IMR-90 (cell line): ENCODE data around the gene RPS4Y2. TPM values are rescaled to one million over a fixed set of nuclear protein-coding genes. Genes with fewer than 3 reads are reported as not detected.

Source experiments
- ATAC-seq: fragments of 200-7000 bp; cut with Tn5 transposase; 2 replicates; pipeline ENCODE4 v1.9.1; 2020; ENCODE audit warnings: low read depth, mild to moderate bottlenecking, moderate library complexity
- BruUV-seq: library from RNA; stranded (reverse); fragments of 400-500 nt; replicated peaks from 2 replicates; lab custom pipeline; 2021; lab: Mats Ljungman, UMichigan
- CTCF ChIA-PET: fragments of 300-600 bp; formaldehyde crosslinking; extraction: SDS; loops from one replicate; lab custom pipeline; 2021; ENCODE audit warnings: antibody characterized with exemption; lab: Yijun Ruan, JAX
- POLR2A ChIA-PET: fragments of 300-600 bp; sonication (Branson Sonifier 250); formaldehyde crosslinking; loops from one replicate; lab custom pipeline; 2022; ENCODE audit warnings: antibody characterized with exemption; ENCODE audit not compliant: unreplicated experiment; lab: Charles Lee
- DNase-seq: peaks from one replicate; pipeline ENCODE4 v3.0.0; 2013
- H2AFZ ChIP-seq: replicated peaks from 2 replicates; pipeline ENCODE3; 2013; ENCODE audit warnings: low read length, mild to moderate bottlenecking; ENCODE audit not compliant: poor library complexity
- H2AK5ac ChIP-seq: 2 replicates; pipeline ENCODE4 v1.6.1; 2013; ENCODE audit warnings: low read depth, low read length, inconsistent platforms
- H2AK9ac ChIP-seq: replicated peaks from 2 replicates; pipeline ENCODE3; 2013; ENCODE audit warnings: mild to moderate bottlenecking, low read depth, low read length, moderate library complexity; ENCODE audit not compliant: poor library complexity
- H2BK120ac ChIP-seq: 2 replicates; pipeline ENCODE4 v1.6.1; 2013; ENCODE audit warnings: low read depth, low read length, inconsistent platforms
- H2BK15ac ChIP-seq: 3 replicates; pipeline ENCODE4 v1.6.1; 2013; ENCODE audit warnings: low read depth, low read length, inconsistent platforms
- H2BK20ac ChIP-seq: 2 replicates; pipeline ENCODE4 v1.6.1; 2013; ENCODE audit warnings: low read depth, mild to moderate bottlenecking, inconsistent platforms, low read length, moderate library complexity
- H2BK5ac ChIP-seq: 2 replicates; pipeline ENCODE4 v1.6.1; 2013; ENCODE audit warnings: mild to moderate bottlenecking, low read depth, low read length, inconsistent platforms; ENCODE audit not compliant: poor library complexity, severe bottlenecking
- H3K14ac ChIP-seq: replicated peaks from 2 replicates; pipeline ENCODE4 v1.6.1; 2013; ENCODE audit warnings: low read depth, low read length, inconsistent platforms
- H3K18ac ChIP-seq: 2 replicates; pipeline ENCODE4 v1.6.1; 2013; ENCODE audit warnings: low read depth, low read length, control low read depth
- H3K23ac ChIP-seq: 2 replicates; pipeline ENCODE4 v1.6.1; 2013; ENCODE audit warnings: low read depth, low read length, inconsistent platforms
- H3K27ac ChIP-seq: 2 replicates; pipeline ENCODE4 v1.5.1; 2013; ENCODE audit warnings: mild to moderate bottlenecking, control low read depth, low read length; ENCODE audit not compliant: insufficient read depth
- H3K27me3 ChIP-seq: 2 replicates; pipeline ENCODE4 v1.6.1; 2013; ENCODE audit warnings: low read length; ENCODE audit not compliant: control insufficient read depth, insufficient read depth
- H3K36me3 ChIP-seq: 2 replicates; pipeline ENCODE4 v1.6.1; 2013; ENCODE audit warnings: low read length, mixed read lengths; ENCODE audit not compliant: control insufficient read depth, insufficient read depth
- H3K4ac ChIP-seq: 2 replicates; pipeline ENCODE4 v1.6.1; 2013; ENCODE audit warnings: low read depth, low read length, inconsistent platforms
- H3K4me1 ChIP-seq: 2 replicates; pipeline ENCODE4 v1.6.1; 2013; ENCODE audit warnings: low read length, mixed read lengths; ENCODE audit not compliant: control insufficient read depth, insufficient read depth
- H3K4me2 ChIP-seq: 2 replicates; pipeline ENCODE4 v1.6.1; 2013; ENCODE audit warnings: low read depth, mild to moderate bottlenecking, control low read depth, low read length, moderate library complexity
- H3K4me3 ChIP-seq: 2 replicates; pipeline ENCODE4 v1.5.1; 2013; ENCODE audit warnings: low read depth, mild to moderate bottlenecking, control low read depth, low read length, moderate library complexity; ENCODE audit not compliant: insufficient read depth
- H3K56ac ChIP-seq: 2 replicates; pipeline ENCODE4 v1.6.1; 2013; ENCODE audit warnings: low read length, inconsistent platforms; ENCODE audit not compliant: insufficient read depth; ENCODE audit errors: extremely low read depth
- H3K79me1 ChIP-seq, 2 experiments: 2 replicates each; pipeline ENCODE4 v1.6.1; 2013; ENCODE audit warnings: low read length in 2 of 2, inconsistent platforms in 1 of 2, low read depth in 1 of 2
- H3K9ac ChIP-seq: 2 replicates; pipeline ENCODE4 v1.6.1; 2013; ENCODE audit warnings: low read depth, low read length, control low read depth
- H3K9me1 ChIP-seq: 2 replicates; pipeline ENCODE4 v1.6.1; 2013; ENCODE audit warnings: low read length, inconsistent platforms; ENCODE audit not compliant: insufficient read depth
- H3K9me3 ChIP-seq: 2 replicates; pipeline ENCODE4 v1.6.1; 2013; ENCODE audit warnings: low read length; ENCODE audit not compliant: control insufficient read depth, insufficient read depth
- H4K20me1 ChIP-seq: 2 replicates; pipeline ENCODE4 v1.6.1; 2013; ENCODE audit warnings: low read length, inconsistent platforms; ENCODE audit not compliant: insufficient read depth
- H4K5ac ChIP-seq: 2 replicates; pipeline ENCODE4 v1.6.1; 2013; ENCODE audit warnings: mild to moderate bottlenecking, low read depth, low read length, control low read depth
- H4K8ac ChIP-seq, 2 experiments: 2 replicates each; pipeline ENCODE4 v1.6.1; 2013; ENCODE audit warnings: low read depth in 2 of 2, low read length in 2 of 2, control low read depth in 1 of 2, inconsistent platforms in 1 of 2
- H4K91ac ChIP-seq: 2 replicates; pipeline ENCODE4 v1.6.1; 2013; ENCODE audit warnings: low read depth, low read length, inconsistent platforms; ENCODE audit not compliant: insufficient read depth
- CTCF ChIP-seq: conservative IDR thresholded peaks from 2 replicates; pipeline ENCODE4 v1.5.1; 2012; ENCODE audit warnings: mild to moderate bottlenecking, low read depth, low read length, improper control_type of control experiment
- NFE2L2 ChIP-seq: fragments of 150-350 bp; IDR thresholded peaks from 2 replicates; pipeline ENCODE4 v1.6.1; 2016; ENCODE audit warnings: low read depth, mild to moderate bottlenecking, low read length
- WGBS, 2 experiments: methylation state at CpG; one replicate each; pipeline versions ENCODE4 v1.1.5 to v1.1.7; 2013; ENCODE audit warnings: missing lambda C conversion rate in 2 of 2; ENCODE audit not compliant: insufficient read length in 1 of 2; ENCODE audit errors: extremely low coverage in 2 of 2; 5-methylcytosine and 5-hydroxymethylcytosine counted together
- dilution Hi-C: fragments of 300-500 bp; cut with HindIII; formaldehyde crosslinking; loops from one replicate; pipeline ENCODE4 v1.14.3; 2018; ENCODE audit warnings: low sequenced_read_pairs; ENCODE audit not compliant: unreplicated experiment
- in situ Hi-C: fragments of 300-500 bp; cut with MboI; formaldehyde crosslinking; loops from 3 replicates; pipeline ENCODE4 v1.14.3; 2019; ENCODE audit warnings: low sequenced_read_pairs, inconsistent platforms, mixed read lengths
- intact Hi-C: fragments of 100-400 bp; cut with micrococcal nuclease; formaldehyde crosslinking; loops from 2 replicates; pipeline ENCODE4 v1.10.0; 2022
- polyA plus RNA-seq, 3 experiments: library from polyadenylated mRNA; depleted of rRNA; stranded (reverse); fragments of >200 nt; gene quantifications; 2 replicates each; pipeline ENCODE4 v1.2.3, GENCODE V29; 2012; ENCODE audit warnings: low replicate concordance in 1 of 3
- total RNA-seq: library from RNA; depleted of rRNA; stranded (reverse); fragments of >200 nt; gene quantifications from 2 replicates; pipeline ENCODE4 v1.2.3, GENCODE V29; 2012

The RPS4Y2 gene
- total and polyA plus RNA-seq, 2 of the 4 experiments (the other 2 are of a cell fraction): not detected

GRCh38 chrY:20763869-20764268, 8.0 kb downstream of the RPS4Y2 start:
- Histone ChIP-seq H3K4me3 (no peak overlapping the region), H3K79me1 (no peaks in the 10 kb centered on the region), H3K27ac (no peak overlapping the region), H4K5ac (no peak overlapping the region), H4K8ac (no peak overlapping the region), H2BK120ac (no peak overlapping the region), H3K56ac (no peak overlapping the region), H3K27me3 (no peaks in the 10 kb centered on the region), H2BK15ac (no peak overlapping the region), H2BK20ac (no peak overlapping the region), H3K18ac (no peak overlapping the region), H3K23ac (no peak overlapping the region), H3K4me1 (no peaks in the 10 kb centered on the region), H3K9ac (no peak overlapping the region), H3K14ac (no peak overlapping the region), H3K36me3 (no peaks in the 10 kb centered on the region), H4K20me1 (no peaks in the 10 kb centered on the region), H3K9me3 (no peaks in the 10 kb centered on the region), H3K4ac (no peak overlapping the region), H2AK5ac (no peak overlapping the region), H2AK9ac (no peak overlapping the region), H4K91ac (no peak overlapping the region), H3K4me2 (no peak overlapping the region), H2AFZ (no peak overlapping the region), H2BK5ac (no peak overlapping the region), H3K9me1 (no peaks in the 10 kb centered on the region)
- BruUV-seq: no TSS peak
- ChIA-PET POLR2A (no interaction called here), CTCF (no interaction called here)
- dilution Hi-C loops (no loop called here), intact Hi-C loops (no loop called here), in situ Hi-C loops (no loop called here)
- no CpG with 5 or more reads among the region's 2 CpGs for WGBS, 2 experiments
- DNase-seq (no peak), ATAC-seq (no peak)
- TF ChIP-seq CTCF (no peak), NFE2L2 (no peak)
